Neural cell (in vitro differentiated cells): ENCODE results near the gene TNK2.
"Not testable (repeated sequence)": the region's sequence is repeated elsewhere in the genome, so short reads cannot be mapped to it uniquely, and the experiment has no call there.

ENCODE experiments used
- EZH2 ChIP-seq: fragments of 200-600, 300-800 bp; shearing (Covaris generic), sonication (generic); IDR thresholded peaks from 2 replicates; pipeline ENCODE4 v1.6.1; 2014; ENCODE audit warnings: antibody characterized with exemption, low read length, borderline replicate concordance, mild to moderate bottlenecking; ENCODE audit not compliant: insufficient read depth, poor library complexity, severe bottlenecking
- MXI1 ChIP-seq: fragments of 450-650 bp; conservative IDR thresholded peaks from 2 replicates; pipeline ENCODE4 v1.6.1; 2014; ENCODE audit warnings: antibody characterized with exemption, mild to moderate bottlenecking; ENCODE audit not compliant: poor library complexity, severe bottlenecking
- RAD21 ChIP-seq: fragments of 450-650 bp; conservative IDR thresholded peaks from 2 replicates; pipeline ENCODE4 v1.6.1; 2014; ENCODE audit warnings: antibody characterized with exemption, mild to moderate bottlenecking, moderate library complexity
- TAF1 ChIP-seq: IDR thresholded peaks from 2 replicates; pipeline ENCODE4 v1.6.1; 2012; ENCODE audit warnings: low read depth
- TF ChIP-seq, protein P1 (sequence below): fragments of 450-650 bp; IDR thresholded peaks from 2 replicates; pipeline ENCODE4 v1.5.1; 2014; ENCODE audit warnings: antibody characterized with exemption, mild to moderate bottlenecking, moderate library complexity; ENCODE audit not compliant: poor library complexity, severe bottlenecking
- TF ChIP-seq, protein P2 (sequence below): IDR thresholded peaks from 2 replicates; pipeline ENCODE4 v1.6.1; 2012; ENCODE audit warnings: borderline replicate concordance

DNA sequence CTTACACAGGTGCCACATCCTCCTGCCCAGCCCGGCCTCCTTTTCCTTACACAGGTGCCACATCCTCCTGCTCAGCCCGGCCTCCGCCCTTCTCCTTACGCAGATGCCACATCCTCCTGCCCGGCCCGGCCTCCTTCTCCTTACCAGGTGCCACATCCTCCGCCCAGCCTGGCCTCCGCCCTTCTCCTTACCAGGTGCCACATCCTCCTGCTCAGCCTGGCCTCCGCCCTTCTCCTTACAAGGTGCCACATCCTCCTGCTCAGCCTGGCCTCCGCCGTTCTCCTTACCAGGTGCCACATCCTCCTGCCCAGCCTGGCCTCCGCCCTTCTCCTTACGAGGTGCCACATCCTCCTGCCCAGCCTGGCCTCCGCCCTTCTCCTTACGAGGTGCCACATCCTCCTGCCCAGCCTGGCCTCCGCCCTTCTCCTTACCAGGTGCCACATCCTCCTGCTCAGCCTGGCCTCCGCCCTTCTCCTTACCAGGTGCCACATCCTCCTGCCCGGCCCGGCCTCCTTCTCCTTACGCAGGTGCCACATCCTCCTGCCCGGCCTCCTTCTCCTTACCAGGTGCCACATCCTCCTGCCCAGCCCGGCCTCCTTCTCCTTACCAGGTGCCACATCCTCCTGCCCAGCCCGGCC lies 92.0 kb downstream of the TNK2 start:
- TF ChIP-seq, protein P1, sequence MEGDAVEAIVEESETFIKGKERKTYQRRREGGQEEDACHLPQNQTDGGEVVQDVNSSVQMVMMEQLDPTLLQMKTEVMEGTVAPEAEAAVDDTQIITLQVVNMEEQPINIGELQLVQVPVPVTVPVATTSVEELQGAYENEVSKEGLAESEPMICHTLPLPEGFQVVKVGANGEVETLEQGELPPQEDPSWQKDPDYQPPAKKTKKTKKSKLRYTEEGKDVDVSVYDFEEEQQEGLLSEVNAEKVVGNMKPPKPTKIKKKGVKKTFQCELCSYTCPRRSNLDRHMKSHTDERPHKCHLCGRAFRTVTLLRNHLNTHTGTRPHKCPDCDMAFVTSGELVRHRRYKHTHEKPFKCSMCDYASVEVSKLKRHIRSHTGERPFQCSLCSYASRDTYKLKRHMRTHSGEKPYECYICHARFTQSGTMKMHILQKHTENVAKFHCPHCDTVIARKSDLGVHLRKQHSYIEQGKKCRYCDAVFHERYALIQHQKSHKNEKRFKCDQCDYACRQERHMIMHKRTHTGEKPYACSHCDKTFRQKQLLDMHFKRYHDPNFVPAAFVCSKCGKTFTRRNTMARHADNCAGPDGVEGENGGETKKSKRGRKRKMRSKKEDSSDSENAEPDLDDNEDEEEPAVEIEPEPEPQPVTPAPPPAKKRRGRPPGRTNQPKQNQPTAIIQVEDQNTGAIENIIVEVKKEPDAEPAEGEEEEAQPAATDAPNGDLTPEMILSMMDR, result not testable (repeated sequence)
- not testable (repeated sequence) for TF ChIP-seq RAD21, MXI1, EZH2, TAF1
- TF ChIP-seq, protein P2, sequence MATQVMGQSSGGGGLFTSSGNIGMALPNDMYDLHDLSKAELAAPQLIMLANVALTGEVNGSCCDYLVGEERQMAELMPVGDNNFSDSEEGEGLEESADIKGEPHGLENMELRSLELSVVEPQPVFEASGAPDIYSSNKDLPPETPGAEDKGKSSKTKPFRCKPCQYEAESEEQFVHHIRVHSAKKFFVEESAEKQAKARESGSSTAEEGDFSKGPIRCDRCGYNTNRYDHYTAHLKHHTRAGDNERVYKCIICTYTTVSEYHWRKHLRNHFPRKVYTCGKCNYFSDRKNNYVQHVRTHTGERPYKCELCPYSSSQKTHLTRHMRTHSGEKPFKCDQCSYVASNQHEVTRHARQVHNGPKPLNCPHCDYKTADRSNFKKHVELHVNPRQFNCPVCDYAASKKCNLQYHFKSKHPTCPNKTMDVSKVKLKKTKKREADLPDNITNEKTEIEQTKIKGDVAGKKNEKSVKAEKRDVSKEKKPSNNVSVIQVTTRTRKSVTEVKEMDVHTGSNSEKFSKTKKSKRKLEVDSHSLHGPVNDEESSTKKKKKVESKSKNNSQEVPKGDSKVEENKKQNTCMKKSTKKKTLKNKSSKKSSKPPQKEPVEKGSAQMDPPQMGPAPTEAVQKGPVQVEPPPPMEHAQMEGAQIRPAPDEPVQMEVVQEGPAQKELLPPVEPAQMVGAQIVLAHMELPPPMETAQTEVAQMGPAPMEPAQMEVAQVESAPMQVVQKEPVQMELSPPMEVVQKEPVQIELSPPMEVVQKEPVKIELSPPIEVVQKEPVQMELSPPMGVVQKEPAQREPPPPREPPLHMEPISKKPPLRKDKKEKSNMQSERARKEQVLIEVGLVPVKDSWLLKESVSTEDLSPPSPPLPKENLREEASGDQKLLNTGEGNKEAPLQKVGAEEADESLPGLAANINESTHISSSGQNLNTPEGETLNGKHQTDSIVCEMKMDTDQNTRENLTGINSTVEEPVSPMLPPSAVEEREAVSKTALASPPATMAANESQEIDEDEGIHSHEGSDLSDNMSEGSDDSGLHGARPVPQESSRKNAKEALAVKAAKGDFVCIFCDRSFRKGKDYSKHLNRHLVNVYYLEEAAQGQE, result not testable (repeated sequence)
